Hematopoietic multipotent progenitor cell (in vitro differentiated cells): ENCODE data around the gene BCL7A. TPM values are rescaled to one million over a fixed set of nuclear protein-coding genes. Genes with fewer than 3 reads are reported as not detected.
"Not testable (repeated sequence)": the region's sequence is repeated elsewhere in the genome, so short reads cannot be mapped to it uniquely, and the experiment has no call there.

Experiments used
- DNase-seq, 3 donors: peaks; one replicate each; pipeline ENCODE4 v3.0.0-alpha.2; 2011 to 2015; ENCODE audit warnings: low read depth in 2 of 3, low spot score in 2 of 3
- total RNA-seq: library from RNA; depleted of rRNA; stranded (reverse); fragments of >200 nt; gene quantifications from one replicate; pipeline ENCODE4 v1.2.3, GENCODE V29; 2012

Gene BCL7A
- total RNA-seq, 1 donor, result 38.8 TPM

DNA sequence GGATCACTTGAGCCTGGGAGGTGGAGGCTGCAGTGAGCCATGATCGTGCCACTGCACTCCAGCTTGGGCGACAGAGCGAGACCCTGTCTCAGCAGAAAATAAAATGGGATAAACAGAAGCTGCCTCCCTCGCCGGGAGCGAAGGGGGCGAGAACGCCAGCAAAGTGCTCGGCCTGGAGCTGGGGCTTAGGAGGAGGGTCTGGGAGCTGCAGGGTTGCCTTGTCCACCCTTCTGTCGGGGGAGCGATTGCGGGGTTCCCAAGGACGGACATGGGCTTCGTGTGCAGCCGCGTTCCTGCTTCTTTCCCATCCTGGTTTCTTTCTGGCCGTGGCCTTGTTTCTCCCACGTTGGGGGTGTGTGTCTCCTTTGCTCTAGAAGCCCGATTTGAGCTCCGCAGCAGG lies 29.0 kb downstream of the BCL7A start:
- no peak for DNase-seq

DNA sequence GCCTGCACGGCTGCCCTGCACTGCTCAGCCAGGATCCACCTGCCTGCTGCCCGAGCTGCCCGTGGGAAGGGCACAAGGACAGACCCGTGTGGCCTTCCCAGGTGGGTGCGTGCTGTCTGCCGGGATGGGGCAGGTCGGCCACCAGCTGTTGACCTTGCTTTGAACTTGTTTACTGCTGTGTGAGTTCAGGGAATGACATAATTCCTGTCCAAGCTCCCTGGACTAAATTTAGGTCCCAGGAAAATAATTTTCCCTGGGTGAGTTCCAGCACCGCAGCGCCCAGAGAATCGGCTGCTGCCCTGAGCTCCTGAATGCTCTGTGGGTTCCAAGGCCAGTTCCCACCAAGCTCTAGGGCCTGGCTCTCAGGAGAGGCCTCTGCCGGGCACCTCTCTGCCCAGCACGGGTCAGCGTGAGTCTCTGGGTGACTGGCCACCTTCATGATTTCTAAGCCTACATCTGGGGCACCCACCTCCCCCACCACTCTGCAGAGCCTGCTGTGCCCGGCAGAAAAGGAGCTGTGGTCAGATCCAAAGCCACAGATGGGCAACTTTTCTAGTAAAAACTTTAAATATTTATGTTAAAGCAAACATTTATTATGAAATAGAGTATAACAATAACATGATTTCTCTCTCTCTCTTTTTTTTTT lies 29.7 kb downstream of the BCL7A start:
- DNase-seq, result no peak

- no peak for DNase-seq
These were observed 30.6 kb downstream of the BCL7A start for GRCh38 chr12:122052285-122052684.

DNA sequence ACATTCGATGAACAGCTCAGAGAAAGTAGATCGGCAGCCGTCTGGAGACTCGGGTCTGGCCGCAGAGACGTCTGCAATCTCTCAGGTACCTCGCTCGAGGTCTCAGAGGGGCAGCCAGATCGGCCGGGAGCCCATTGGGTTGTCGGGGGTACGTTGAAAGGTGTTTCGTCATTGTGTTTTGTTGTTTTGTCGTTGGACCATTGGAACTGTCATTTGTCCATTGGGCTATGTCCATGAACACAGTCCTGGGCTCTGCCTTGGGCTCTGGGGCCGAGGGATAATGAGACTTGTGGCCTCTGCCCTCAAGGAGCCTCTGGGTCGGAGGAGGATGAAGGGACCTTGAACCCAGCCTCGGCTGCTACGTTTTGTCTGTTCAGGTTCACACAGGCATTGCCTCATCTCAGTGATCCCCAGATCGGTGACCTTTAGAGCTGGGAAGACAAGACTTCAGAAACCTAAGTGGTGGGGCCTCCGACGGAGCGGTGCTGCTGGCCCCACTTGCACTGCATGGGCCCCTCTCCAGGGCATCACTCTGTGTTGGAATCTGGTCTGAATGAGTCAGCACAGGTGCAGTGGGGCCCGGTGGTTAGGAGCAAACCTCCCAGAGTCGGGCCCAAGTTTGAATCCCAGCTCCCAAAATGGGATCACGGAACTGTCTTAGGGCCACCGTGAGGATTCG lies 33.3 kb downstream of the BCL7A start:
- DNase-seq, result no peak

DNA sequence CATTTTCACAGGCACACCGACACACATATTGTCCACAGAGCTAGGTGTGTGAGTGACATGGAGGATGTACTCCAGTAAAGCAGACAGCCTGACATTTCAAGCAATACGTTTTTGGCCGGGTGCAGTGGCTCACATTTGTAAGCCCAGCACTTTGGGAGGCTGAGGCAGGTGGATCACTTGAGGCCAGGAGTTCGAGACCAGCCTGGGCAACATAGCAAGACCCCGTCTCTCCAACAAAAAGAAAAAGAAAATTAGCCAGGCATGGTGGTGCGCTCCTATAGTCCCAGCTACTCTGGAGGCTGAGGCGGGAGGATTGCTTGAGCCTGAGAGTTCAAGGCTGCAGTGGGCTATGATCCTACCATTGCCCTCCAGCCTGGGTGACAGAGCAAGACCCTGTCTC lies 34.7 kb downstream of the BCL7A start:
- DNase-seq, result not testable (repeated sequence)

GRCh38 chr12:122057007-122057735 lies 35.5 kb downstream of the BCL7A start:
- no peak for DNase-seq

DNA sequence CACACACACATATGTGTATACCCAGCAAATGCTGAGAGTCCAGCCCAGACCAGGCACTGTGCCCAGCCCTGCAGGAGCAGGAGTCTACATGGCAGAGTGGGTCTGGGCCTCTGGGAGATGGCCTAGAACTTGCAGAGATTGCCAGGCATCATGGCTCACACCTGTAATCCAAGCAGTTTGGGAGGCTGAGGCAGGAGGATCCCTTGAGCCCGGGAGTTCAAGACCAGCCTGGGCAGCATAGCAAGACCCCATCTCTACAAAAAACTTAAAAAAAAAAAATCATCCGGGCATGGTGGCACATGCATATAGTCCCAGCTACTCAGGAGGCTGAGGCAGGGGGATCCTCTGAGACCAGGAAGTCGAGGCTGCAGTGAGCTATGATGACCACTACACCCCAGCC lies 36.1 kb downstream of the BCL7A start:
- DNase-seq, result no peak

DNA sequence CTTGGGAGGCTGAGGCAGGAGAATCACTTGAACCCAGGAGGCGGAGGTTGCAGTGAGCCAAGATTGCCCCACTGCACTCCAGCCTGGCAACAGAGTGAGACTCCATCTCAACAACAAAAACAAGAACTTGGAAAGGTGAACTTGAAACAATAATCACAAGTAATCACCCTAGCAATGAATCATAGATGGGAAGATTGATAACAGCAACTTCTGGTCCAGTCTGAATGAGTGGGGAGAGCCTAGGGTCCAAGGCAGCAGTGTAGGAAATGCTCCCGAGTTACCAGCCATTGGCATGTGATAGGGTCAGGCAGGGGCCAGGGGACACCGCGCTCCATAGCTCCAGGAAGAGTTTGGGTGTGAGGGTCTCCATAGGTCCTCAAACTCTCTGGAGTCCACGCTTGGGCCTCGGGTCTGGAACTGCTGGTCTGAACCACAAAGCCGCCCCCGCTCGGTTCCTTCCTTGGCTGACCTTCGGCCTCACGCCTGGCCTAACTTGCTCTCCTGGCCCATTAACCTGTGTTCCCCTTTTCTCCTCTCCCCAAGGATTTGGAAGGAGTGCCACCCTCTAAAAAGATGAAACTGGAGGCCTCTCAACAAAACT lies 37.0 kb downstream of the BCL7A start:
- DNase-seq, result no peak

- no peak for DNase-seq
These were observed 37.7 kb downstream of the BCL7A start for GRCh38 chr12:122059203-122059960.

DNA sequence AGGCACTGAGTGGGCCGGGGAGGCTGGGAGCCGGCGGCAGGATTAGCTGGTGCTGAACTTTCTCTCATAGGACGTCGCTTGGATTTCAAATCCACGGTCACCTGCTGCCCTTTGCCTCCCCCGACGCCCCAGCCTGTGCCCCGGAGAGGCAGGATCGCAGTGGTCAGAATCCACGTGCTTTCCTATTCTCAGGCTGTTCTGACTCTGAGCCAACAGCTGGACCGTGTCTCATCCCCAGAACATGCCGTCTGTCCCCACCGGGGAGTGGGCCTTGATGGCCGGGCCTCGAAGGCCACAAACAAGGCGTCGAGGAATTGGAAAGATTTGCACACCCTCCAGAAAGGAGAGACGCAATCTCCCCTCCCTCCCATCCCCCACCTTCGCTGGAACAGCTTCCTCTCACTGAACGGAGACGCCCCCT lies 38.4 kb downstream of the BCL7A start:
- DNase-seq, result no peak

DNA sequence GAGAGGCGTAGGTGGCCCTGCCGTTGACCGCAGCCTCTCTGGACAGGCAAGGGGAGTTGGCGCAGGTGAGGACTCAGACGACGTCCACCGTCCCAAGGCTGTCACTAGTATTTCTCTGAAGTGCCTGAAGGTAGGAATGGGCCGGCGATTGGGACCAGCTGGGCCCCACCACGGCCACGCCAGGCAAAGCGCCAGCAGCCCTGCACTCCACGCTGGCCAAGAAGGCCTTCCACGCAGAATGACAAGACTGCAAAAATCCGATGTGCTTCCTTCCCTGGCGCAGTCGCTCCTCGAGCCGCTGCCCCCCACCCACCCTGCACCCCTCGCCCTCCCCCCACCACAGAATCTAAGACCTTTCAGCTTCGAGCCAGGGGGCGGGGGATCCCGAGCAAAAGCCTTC lies 39.6 kb downstream of the BCL7A start:
- DNase-seq, result no peak

DNA sequence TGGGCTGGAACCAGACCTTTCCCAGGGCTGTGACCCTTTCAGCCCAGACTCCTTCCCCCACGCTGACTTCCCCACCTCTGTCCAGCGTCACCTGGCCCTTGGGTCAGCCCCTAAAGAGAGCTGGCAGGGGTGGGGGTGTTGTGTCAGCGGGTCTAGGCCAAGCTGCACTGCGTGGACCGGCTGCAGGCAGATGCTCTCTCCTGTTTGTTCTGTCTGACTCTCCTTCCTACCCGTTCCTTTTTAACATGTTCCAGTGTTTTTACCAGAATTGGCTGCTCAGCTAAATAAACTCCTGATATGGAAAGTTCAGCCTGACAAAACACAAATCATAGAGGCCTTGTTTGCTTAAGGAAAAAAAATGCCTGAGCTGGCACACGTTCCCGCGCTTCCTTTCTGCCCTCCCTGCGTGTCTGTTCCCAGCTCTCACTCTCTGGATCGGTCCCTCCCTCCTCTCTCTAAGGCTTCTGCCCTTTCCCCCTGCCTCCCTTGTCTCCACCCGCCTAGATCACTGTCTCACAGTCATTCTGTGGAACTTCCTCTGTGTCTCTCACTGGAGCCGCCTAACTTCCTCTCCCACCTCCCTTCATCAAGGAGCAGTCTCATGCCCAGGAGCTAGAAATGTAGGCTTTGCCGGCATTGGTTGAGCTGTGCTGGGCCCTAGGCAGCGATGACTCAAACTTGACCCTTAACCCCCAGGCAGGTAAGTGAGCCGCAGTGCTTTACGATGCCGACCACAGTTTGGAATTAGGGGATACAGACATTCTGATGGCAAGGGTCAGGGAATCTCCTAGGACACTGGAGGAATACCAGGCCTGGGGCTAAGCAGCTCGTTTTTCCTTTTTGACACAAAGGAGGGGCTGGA lies 41.4 kb downstream of the BCL7A start:
- DNase-seq, result peak in 1 of 3 donors; percentile 43

DNA sequence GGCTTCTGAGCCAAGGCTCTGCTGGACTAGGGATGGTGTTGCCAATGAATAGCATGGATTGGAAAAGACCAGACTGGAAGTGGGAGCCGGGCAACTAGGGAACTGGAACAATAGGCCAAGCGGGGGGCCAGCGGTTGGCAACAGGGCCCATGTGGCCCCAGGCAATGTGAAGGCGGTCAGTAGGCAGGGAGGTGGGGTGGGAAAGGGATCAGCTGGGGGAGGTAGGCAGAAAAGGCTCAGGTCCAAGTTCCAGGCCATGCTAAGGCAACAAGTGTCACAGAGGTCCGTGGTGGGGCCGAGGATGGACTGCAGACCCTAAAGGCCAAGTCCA lies 42.0 kb downstream of the BCL7A start:
- no peak for DNase-seq

GRCh38 chr12:122064025-122064777 lies 42.5 kb downstream of the BCL7A start:
- DNase-seq, result peak in 2 of 3 donors; percentile 82 to 88

DNA sequence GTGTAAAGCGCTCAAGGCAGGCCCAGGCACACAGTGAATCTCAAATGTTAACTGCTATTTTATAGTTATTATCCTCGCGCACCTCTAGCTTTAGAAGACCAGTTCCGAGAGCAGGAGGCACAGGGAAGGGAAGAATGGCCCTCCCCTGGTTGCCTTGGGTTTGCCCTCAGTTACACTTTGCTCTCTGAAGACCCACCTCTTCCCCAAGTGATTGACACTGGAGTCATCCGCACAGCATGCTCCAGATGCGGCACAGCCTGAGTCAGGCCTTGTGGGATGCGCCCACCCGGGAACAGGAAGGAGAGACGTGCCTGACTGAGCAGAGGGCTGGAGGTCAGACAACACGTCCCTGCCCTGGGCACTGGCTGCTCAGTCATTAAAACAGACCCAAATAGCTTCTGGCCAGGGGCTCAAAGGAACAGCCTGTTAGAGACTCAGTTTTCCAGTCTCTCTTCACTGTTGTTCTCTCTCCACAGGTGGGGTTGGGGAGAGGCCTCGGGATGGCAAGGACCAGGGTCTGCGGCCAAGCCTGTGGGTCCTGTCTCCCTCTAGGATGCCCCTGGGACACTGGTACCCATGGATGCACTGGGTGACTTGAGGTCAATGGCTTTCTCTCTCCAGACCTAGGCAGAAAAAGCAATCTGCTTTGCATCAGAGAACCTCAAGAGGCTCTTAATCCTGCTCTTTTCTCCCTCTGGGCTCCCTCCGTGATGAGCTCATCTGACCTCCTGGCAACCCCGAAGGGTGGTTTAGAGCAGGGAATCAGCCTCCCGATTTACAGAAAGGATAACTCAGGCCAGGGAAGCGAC lies 43.3 kb downstream of the BCL7A start:
- DNase-seq, result no peak

DNA sequence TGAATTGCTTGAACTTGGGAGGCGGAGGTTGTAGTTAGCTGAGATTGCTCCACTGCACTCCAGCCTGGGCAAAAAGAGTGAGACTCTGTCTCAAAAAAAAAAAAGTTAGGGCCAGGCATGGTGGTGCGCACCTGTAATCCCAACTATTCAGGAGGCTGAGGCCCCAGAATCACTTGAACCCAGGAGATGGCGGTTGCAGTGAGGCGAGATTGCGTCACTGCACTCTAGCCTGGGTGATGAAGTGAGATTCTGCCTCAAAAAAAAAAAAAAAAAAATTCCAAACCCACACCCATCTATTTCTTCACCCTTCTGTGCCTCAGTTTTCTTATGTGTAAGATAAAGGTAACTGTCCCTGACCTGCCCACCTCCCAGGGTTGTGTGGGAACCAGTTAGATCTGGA lies 45.9 kb downstream of the BCL7A start:
- no peak for DNase-seq

DNA sequence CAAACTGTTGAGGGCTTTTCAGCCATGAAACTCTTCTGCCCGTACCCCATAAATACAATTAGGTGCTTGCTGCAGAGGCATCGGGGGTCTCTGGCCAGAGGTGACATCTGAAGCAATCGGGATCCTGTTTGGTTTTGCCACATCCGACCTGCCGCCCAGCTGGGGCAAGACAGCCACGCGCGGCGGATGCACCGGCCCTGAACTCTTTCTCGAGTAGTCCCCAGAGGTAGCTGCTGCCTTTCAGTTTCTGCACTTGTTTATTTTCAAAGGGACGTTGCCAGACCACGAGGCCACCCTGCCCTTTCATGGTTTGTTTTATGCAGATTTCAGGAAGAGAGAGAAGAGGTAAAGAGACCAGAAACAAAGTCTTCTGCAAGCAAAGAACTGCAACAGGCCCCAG lies 46.3 kb downstream of the BCL7A start:
- peak in 1 of 3 donors; percentile 73 for DNase-seq
